ENCODE measurements around the gene FOSL2. TPM values are rescaled to one million over a fixed set of nuclear protein-coding genes. Genes with fewer than 3 reads are reported as not detected.

FOSL2 gene
- total RNA-seq, 1 donor from 2014 or later = 38.4 TPM

- H3K27me3 Mint-ChIP-seq = no peaks in the 10 kb centered on the region
- no peak overlapping the region for H3K27ac Mint-ChIP-seq
- DNase-seq (ENCODE audit: low spot score, unreplicated experiment) = no peak
- no peaks in the 10 kb centered on the region for H3K9me3 Mint-ChIP-seq (ENCODE audit: low read depth)
- no peak for TF ChIP-seq CTCF (IDR thresholded peaks at IDR 0.05; ENCODE audit: unreplicated experiment)
- H3K4me3 Mint-ChIP-seq (ENCODE audit: low read depth) = no peak overlapping the region
- H3K36me3 Mint-ChIP-seq (ENCODE audit: insufficient read depth) = no peaks in the 10 kb centered on the region
- H3K4me1 Mint-ChIP-seq (ENCODE audit: low read depth) = no peaks in the 10 kb centered on the region
Observed at GRCh38 chr2:28447943-28448792, 55.5 kb downstream of the FOSL2 start.

- no peak for DNase-seq (ENCODE audit: low spot score, unreplicated experiment)
- no peaks in the 10 kb centered on the region for H3K9me3 Mint-ChIP-seq (ENCODE audit: low read depth)
- H3K36me3 Mint-ChIP-seq (ENCODE audit: insufficient read depth) = no peaks in the 10 kb centered on the region
- no peak for TF ChIP-seq CTCF (IDR thresholded peaks at IDR 0.05; ENCODE audit: unreplicated experiment)
- no peak overlapping the region for H3K4me3 Mint-ChIP-seq (ENCODE audit: low read depth)
- no peaks in the 10 kb centered on the region for H3K4me1 Mint-ChIP-seq (ENCODE audit: low read depth)
- no peaks in the 10 kb centered on the region for H3K27me3 Mint-ChIP-seq
- no peak overlapping the region for H3K27ac Mint-ChIP-seq
Observed at GRCh38 chr2:28448793-28449100, 56.1 kb downstream of the FOSL2 start.

GRCh38 chr2:28449126-28449487, 56.4 kb downstream of the FOSL2 start:
- no peaks in the 10 kb centered on the region for H3K9me3 Mint-ChIP-seq (ENCODE audit: low read depth)

GRCh38 chr2:28449488-28450395, 57.1 kb downstream of the FOSL2 start:
- DNase-seq (ENCODE audit: low spot score, unreplicated experiment) = no peak
- no peak overlapping the region for H3K4me3 Mint-ChIP-seq (ENCODE audit: low read depth)

More at GRCh38 chr2:28449126-28449487, 56.4 kb downstream of the FOSL2 start:
- DNase-seq (ENCODE audit: low spot score, unreplicated experiment) = no peak
- Mint-ChIP-seq H3K36me3 (ENCODE audit: insufficient read depth) (no peaks in the 10 kb centered on the region), H3K27ac (no peak overlapping the region), H3K27me3 (no peaks in the 10 kb centered on the region), H3K4me1 (ENCODE audit: low read depth) (no peaks in the 10 kb centered on the region), H3K4me3 (ENCODE audit: low read depth) (no peak overlapping the region)
- TF ChIP-seq CTCF (IDR thresholded peaks at IDR 0.05; ENCODE audit: unreplicated experiment) = no peak

More at GRCh38 chr2:28449488-28450395, 57.1 kb downstream of the FOSL2 start:
- Mint-ChIP-seq H3K9me3 (ENCODE audit: low read depth) (no peaks in the 10 kb centered on the region), H3K36me3 (ENCODE audit: insufficient read depth) (no peaks in the 10 kb centered on the region), H3K27ac (no peak overlapping the region), H3K4me1 (ENCODE audit: low read depth) (no peaks in the 10 kb centered on the region), H3K27me3 (no peaks in the 10 kb centered on the region)
- no peak for TF ChIP-seq CTCF (IDR thresholded peaks at IDR 0.05; ENCODE audit: unreplicated experiment)

Measured in progenitor cell of endocrine pancreas (in vitro differentiated cells).